NCI-H748 (cell line): ENCODE results near the gene CCSER1.
"Not testable (repeated sequence)": the region's sequence is repeated elsewhere in the genome, so short reads cannot be mapped to it uniquely, and the experiment has no call there.

Experiments used
- DNase-seq: peaks from one replicate; lab custom pipeline; 2025; ENCODE audit not compliant: unreplicated experiment; lab: John Stamatoyannopoulos, UW

The CCSER1 gene

DNA sequence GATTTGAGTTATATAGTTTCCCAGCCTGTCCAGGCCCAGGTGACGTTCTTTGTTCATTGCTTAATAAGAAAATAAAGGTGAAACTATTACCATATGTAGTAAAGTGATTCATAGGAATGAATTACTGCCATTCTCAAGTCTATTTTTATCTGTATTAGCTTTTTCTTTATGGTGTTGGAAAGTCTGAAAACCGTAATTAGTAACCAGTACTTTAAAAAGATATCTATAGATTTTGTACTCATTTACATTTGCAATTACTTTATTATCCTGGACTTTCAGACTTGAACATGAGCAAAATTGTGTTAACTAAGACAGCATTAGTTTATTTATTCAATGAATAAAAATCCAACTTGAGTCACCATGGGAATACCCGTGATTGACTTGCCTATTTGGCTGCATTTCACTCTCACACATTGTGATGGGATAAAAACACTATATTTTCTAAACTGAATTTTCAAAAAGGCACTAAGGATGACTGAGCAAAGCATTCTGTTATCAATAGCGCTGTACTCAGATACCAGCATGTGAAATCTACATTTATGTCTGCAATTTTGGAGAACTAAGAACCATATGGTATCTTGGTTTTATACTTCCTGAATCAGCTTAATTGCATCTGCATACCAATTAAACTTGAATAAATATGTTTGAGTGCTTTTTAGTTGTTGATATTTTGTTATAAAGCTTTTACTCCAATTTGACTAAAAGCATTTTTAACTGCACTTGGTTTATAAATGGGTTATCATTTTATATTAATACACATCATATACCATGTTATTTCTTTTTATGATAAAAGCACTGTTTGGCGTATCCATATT, 154.6 kb downstream of the CCSER1 start:
- DNase-seq = no peak

DNA sequence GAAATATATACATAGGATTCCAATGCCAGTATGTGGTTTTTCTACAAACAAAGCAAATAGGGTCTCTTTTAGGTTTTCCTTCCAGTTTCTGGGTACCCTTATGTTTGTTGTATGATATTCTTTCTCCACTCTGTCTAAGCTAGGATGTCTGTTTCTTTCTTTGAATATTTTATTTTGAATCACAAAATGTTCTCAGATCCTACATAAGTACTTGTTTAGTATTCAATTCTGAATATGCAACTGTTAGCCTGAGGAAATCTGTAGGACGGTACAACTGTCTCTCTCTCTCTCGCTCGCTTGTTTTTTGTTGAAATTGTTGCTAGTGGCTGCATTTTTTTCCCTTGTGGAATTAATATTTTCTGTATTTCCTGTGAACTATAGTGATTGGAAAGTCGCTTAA, 163.2 kb downstream of the CCSER1 start:
- DNase-seq = no peak

DNA sequence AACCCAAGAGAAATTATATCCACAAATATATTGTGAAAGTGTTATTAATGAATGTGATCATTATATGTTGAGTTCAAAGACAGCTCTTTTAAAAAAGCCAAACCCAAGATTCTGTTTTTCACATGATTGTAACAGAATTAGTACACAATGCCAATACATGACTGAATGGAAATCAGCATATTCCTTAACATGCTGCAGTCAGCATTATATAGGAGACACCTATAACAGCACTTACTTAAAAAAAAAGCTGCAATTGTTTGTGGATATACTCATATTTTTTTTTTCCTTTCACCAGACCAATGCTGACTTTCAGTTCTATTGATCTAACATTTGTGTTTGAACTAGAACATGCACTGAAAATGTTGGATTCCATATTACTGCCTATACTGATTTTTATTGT, 165.2 kb downstream of the CCSER1 start:
- DNase-seq = no peak

DNA sequence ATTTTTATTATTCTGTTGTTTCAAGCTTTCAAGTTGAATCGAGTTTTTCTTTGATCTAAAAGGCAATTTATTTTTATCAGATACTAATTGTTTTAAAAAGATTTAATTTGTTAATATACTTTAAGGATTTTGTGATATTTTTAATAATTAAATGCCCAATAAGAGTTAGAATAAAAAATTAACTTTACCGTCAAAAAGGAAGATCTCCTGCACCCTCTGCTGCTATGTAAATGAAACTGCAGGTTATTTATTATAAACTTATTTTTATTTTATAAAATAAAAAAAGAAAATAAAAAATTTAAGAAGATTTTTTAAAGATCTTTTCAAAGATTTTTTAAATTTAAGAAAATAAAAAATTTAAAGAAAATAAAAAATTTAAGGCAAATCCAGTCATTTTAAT, 166.1 kb downstream of the CCSER1 start:
- no peak for DNase-seq

DNA sequence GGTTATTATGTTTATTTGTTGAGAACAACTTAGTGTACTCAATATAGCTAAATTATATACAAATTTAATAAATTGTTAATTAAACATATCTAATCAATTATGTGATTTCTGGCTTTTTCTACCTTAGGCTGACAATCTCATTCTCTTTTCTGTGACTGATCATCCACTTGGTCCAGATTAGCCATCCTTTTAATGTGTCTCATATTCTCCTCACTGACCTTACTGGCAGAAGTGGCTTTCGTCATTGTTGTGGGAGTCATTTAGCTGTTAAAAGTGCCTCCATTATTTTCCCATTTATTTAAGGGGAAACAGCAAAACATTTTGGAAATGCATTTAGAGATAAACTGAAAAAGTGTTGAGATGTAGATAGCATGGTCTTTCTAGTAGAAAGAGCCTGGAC, 172.2 kb downstream of the CCSER1 start:
- DNase-seq = no peak

DNA sequence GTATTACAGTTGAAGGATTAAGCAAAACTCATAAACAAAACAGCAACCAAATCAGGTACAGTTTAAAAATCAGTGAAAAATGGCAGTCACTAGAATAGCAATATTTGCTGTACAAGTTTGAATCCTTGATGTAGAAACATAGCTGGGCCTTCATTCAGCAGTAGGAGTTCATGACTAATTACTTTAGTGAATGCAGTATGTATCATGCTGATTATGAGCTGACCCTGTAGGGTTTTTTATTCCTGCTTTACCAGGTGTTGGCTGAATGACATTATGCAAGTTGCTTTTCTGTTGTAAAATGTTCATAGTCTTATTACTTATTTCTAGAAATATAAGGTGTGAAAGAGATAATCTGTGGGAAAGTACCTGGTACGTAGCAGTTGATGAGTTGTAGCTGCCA, 179.6 kb downstream of the CCSER1 start:
- no peak for DNase-seq

DNA sequence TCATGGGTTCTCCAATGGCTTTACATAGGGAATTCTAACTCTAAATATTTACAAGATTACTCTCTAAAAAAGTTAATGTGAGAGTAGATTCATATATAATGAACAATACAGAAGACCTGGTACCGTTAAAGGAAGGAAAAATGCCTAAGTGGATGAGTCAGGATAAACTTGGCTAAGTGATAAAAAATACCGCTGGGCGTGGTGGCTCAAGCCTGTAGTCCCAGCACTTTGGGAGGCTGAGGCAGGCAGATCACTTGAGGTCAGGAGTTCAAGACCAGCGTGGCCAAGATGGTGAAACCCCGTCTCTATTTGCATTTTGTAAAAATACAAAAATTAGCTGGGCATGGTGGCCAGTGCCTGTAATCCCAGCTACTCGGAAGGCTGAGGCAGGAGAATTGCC, 189.9 kb downstream of the CCSER1 start:
- not testable (repeated sequence) for DNase-seq

DNA sequence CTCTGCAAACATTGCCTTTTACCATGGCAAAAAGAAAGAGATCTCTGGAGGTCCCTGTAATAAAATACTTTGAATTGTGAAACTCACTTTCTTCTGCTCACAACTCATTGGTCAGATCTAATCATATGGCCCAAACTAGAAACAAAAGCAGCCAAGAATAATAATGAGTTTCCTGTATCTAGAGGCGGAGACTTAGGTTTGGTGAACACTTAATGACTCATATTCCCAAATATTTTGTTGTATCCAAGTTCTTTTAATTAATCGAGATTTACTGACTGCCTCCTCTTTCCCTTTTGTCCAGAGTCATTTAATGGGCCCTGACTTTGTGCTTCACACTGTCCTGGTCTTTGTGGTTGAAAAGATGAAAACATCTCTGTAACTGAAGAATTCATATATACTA, 190.6 kb downstream of the CCSER1 start:
- no peak for DNase-seq

DNA sequence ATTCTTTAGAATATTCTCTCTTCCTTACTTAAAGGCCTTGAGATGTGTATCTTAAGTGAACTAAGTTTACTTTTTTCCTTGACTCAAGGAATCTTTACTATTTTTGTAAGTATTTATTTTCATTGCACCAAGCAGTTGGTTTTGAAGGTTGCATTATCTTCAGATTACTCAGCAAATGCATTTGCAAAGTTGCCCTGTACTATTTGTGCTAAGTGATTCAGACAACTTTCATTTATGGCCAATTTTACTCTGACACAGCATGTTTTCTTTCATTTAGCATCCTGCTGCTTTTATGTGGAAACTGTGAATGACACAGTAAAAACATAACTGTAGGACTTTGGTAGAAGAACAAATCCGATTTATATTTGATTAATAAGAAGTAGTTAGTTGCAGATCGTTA, 191.0 kb downstream of the CCSER1 start:
- DNase-seq = no peak

DNA sequence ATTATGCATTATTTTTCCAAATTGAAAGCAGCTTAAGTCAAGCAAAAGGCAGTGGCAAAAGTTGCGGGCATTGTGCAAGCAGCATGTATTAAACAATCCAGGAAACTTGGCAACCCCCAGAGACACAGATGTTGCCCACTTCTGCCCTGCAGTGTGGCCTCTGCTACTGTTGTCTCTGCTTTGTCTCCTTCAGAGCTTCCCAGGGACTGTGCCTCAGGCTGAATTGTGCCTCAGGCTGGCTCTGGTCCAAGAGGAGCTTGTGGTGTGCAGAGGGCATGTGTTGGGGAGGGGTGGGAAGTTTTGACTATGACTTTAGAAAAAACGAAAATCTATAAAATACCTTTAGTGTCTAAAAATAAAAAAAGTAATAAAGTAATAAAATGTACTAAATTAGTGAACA, 201.4 kb downstream of the CCSER1 start:
- DNase-seq = peak; percentile 43

DNA sequence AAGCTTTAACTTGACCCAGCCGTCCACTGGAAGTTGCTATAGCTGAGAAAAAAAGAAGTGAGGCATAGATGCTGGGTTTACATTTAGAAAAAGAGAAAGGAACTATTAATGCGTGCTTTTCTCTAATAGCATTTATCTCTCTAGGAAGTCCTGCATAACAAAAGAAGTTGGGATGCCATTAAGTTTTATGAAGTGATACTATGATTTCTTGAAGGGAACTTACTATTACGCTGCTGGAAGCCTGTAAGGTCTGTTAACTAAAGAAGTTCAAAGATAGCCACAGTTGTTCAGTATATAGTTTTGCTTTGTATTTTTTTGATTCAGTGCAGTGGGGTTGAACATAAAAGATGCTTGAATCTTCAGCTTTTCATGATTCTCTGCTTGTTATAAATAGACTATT, 203.4 kb downstream of the CCSER1 start:
- DNase-seq = no peak

DNA sequence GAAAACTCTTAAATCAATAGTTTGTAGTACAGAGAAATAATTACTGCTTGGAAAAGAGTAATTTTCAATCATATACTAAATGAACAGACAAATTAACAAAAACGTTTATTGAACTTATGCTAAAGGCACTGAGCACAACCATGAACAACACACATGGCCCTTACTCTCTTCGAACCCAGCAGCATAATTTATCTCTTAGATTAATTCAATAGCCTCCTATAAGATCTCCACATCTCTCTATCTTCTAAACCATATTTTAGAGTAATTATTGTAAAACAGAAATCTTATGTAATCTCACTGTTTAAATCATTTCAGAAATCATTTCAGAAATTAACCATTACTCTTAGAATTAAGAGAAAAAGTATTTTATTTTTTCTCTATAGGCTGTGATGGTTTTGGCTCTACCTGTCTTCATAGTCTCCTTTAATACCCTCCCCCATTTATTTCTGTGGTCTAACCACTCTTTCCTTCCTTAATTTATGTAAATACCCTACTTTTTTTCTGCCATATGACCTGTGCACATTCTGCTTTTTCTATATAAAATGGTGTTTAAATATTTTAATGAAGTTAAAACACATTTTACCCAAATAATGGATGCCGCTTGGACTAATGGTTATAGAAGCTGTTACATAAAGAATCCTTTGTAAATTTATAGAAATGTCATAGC, 218.5 kb downstream of the CCSER1 start:
- DNase-seq = no peak

DNA sequence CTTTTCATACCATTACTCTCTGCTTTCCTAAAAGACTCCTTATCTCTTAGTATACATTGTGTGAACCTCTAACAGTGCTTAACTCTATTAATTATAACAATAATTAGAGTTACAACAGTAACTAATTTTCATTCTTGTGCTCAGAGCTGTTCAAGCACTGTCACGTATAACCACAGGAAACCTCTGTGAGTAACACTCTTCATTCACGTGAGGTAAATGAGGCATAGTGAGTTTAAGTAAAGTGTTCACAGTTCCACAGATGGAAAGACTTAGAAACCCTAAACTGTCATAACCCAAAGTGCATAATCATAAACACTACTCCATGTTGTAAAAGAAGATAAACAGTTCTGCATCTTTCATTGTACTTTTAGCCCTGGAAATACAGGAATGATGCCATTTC, 222.4 kb downstream of the CCSER1 start:
- DNase-seq = no peak

DNA sequence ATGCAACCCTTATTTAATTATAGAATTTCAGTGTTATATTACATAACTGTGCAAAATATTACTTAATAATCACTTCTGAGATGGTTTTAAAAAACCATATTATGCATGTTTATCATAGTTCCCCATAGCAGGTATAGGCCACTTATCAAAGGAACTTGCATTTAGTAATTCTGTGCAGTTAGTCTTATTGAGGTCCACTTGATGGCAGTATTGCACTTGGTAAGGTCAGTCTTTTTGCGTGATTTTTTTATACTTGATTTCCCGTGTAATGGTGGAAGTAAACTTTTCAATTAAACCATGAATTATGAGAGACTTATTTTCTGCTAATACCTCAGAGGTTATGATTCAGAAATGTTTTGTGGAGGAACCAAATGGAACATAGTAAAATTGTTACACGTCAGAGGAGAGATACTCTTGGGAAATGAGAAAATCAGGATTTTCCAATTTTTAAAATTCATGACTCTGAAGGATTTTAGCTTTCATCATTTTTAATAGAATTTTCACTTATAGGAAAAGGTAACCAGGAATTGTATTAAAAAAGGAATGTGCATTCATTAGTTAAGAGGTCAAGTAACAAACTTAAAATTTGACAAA, 230.0 kb downstream of the CCSER1 start:
- DNase-seq = peak; percentile 31

DNA sequence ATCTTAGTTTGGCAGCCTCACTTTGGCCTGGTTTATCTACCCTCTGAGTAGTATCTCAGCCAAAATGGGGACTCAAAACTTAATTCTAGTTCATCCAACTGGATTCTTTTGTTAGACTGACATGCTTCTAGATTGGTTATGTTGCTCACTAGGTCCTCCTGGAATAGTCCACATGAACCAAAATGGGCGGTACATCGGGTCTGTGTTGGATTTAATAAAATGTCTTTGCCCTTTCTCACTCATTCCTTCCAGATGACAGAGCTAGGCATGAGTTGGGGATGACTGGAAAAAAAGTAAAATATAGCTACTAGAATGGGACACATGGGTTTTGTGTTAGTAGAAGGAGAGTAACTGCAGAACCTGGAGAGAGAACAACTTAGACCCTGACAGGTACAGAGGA, 247.9 kb downstream of the CCSER1 start:
- no peak for DNase-seq

DNA sequence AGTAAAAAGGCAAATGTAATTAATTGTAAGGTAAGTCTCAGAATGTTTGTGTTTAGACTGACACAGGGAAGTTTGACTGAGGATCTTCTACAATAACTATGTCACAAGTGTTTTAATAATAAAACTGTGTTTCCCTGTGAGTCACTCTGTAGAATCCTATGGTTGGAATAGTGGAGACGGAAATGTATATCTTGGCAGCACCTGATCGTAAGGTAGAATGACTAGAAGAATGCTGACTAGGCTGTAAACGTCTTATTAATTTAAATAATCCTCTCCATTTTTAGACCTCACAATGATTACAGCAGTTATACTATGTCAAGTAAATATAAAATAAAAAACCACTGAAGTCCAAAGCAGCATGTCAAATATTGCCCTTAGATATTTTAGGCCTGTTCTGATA, 266.0 kb downstream of the CCSER1 start:
- DNase-seq = no peak

DNA sequence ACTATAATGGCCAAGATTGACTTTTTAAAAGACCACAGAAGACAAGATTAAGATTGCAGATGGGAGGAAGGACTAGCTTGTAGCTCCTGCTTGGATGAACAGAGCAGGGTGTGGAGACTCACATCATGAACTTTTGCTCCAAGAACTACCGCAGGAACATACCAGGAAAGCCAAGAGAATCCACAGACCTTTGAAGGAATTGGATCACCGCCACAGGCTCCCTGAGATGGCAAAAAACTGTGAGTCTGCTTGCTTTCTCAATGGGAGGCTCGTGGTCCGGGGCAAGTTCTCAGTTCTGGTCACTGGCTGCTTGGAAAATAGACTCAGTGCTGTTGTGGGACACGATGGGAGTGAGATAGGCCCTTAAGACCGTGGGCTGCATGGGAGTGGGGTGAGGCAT, 276.6 kb downstream of the CCSER1 start:
- no peak for DNase-seq

DNA sequence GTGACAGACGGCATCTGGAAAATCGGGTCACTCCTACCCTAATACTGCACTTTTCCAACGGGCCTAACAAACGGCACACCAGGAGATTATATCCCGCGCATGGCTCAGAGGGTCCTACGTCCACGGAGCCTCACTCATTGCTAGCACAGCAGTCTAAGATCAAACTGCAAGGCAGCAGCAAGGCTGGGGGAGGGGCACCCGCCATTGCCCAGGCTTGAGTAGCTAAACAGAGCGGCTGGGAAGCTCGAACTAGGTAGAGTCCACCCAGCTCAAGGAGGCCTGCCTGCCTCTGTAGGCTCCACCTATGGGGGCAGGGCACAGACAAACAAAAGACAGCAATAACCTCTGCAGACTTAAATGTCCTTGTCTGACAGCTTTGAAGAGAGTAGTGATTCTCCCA, 280.7 kb downstream of the CCSER1 start:
- not testable (repeated sequence) for DNase-seq

DNA sequence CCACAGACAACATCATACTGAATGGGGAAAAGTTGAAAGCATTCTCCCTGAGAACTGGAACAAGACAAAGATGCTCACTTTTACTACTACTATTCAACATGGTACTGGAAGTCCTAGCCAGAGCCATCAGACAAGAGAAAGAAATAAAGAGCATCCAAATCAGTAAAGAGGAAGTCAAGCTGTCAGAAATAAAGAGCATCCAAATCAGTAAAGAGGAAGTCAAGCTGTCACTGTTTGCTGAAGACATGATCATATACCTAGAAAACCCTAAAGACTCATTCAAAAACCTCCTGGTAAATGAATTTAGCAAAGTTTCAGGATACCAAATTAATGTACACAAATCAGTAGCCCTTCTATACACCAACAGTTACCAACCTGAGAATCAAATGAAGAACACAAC, 285.6 kb downstream of the CCSER1 start:
- DNase-seq = not testable (repeated sequence)

DNA sequence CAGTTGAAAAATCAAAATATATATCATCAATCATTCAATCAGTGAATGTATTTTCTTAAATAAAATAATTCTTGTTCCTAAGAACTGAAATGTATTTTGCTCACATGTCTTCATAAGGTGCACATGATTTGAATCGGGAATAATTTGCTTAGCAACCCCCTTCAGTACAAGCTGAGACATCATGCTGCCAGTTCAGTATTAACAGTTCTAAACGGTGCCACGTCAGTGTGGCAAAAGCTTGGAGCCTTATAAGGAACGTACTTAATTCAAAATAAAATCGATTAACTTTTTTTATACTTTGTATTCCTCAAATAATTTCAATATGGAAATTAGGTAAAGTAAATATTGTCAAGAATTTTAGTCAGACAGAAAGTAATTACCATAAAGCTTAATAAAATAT, 287.9 kb downstream of the CCSER1 start:
- no peak for DNase-seq

DNA sequence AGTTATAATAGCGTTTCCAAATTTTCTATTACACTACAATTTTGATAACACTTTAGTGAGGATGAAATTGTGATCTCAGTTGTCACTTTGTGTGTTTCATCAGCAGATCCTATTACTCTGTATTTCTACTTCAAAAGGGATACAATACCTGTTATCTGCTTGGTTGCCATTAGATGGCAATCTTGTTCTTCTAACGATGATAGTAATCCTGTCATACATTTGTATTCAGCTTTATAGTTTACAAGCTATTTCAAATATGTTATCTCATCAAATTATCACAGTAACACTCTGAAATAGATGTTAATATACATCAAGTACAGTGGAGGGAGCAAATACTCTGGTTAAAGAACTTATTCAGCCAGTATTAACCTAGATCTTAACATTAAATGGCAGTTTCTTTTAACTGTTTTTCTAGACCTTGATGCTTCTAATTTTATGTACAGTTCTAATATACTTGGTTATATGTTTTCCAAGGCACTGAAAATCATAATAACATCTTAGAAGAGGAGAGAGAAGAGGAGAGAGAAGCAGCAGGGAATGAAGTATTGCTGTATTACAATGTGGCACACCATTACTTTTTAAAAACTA, 292.0 kb downstream of the CCSER1 start:
- peak; percentile 44 for DNase-seq

DNA sequence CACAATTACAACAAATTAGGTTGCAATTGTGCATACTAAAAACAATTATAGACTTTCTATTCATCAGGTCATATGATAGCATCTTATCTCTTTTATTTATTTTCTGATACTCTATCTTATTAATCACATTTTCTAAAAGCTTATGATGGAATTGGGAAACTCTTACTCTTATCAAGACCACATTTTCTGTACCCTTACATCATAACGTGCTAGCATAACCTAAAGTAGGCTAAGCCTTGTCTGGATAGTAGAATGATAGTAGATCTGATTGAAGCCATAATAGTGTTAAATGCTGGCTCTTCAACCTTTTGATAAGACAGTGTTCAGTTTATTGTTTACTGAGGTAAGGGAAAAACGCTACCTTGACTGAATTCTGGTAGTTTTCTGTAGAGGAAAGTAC, 294.0 kb downstream of the CCSER1 start:
- DNase-seq = peak; percentile 1
